GM23338 (cell line): Measurements from ENCODE around the gene DGKG. TPM values are rescaled to one million over a fixed set of nuclear protein-coding genes. Genes with fewer than 3 reads are reported as not detected.

Experiments used
- ATAC-seq: fragments of 200-7000 bp; cut with Tn5 transposase; 3 replicates; pipeline ENCODE4 v1.9.1; 2020
- DNase-seq: peaks from one replicate; pipeline ENCODE4 v3.0.0-alpha.2; 2015; ENCODE audit warnings: low spot score
- H2AFZ ChIP-seq: fragments of 200-600 bp; sonication (generic); 2 replicates; pipeline ENCODE4 v1.8.0; 2016; ENCODE audit warnings: antibody characterized with exemption, mild to moderate bottlenecking, moderate library complexity
- H3F3A ChIP-seq: fragments of 200-600 bp; sonication (generic); replicated peaks from 2 replicates; pipeline ENCODE4 v1.8.0; 2017; ENCODE audit warnings: antibody characterized with exemption, mixed run types, low read depth
- H3K27ac ChIP-seq: fragments of 200-600 bp; sonication (generic); 2 replicates; pipeline ENCODE4 v1.6.1; 2016; ENCODE audit warnings: low read depth
- H3K27me3 ChIP-seq: fragments of 200-600 bp; sonication (generic); 2 replicates; pipeline ENCODE4 v1.8.0; 2016; ENCODE audit warnings: mild to moderate bottlenecking, mixed run types, moderate library complexity; ENCODE audit not compliant: insufficient read depth
- H3K36me3 ChIP-seq: fragments of 200-600 bp; sonication (generic); 2 replicates; pipeline ENCODE4 v1.8.0; 2016; ENCODE audit warnings: mild to moderate bottlenecking; ENCODE audit not compliant: insufficient read depth
- H3K4me1 ChIP-seq: fragments of 200-600 bp; sonication (generic); 2 replicates; pipeline ENCODE4 v1.8.0; 2016; ENCODE audit warnings: mild to moderate bottlenecking, moderate library complexity; ENCODE audit not compliant: insufficient read depth
- H3K4me2 ChIP-seq: fragments of 200-600 bp; sonication (generic); 2 replicates; pipeline ENCODE4 v1.7.1; 2017; ENCODE audit warnings: mixed run types
- H3K4me3 ChIP-seq: fragments of 200-600 bp; sonication (generic); 2 replicates; pipeline ENCODE4 v1.6.1; 2016; ENCODE audit warnings: mixed run types
- H3K79me2 ChIP-seq: fragments of 200-600 bp; sonication (generic); replicated peaks from 2 replicates; pipeline ENCODE4 v1.8.0; 2017; ENCODE audit warnings: mild to moderate bottlenecking; ENCODE audit not compliant: insufficient read depth
- H3K9me2 ChIP-seq: fragments of 200-600 bp; sonication (generic); 2 replicates; pipeline ENCODE4 v1.8.0; 2017; ENCODE audit not compliant: insufficient read depth
- H4K20me1 ChIP-seq: fragments of 200-600 bp; sonication (generic); replicated peaks from 2 replicates; pipeline ENCODE4 v1.8.0; 2017; ENCODE audit warnings: mild to moderate bottlenecking; ENCODE audit not compliant: insufficient read depth
- H3K27ac Mint-ChIP-seq: 2 replicates; pipeline ENCODE4 v1.8.0; 2020; ENCODE audit warnings: inconsistent platforms, mild to moderate bottlenecking, moderate library complexity, mixed read lengths
- H3K27me3 Mint-ChIP-seq: 3 replicates; pipeline ENCODE4 v1.8.0; 2022; ENCODE audit warnings: low read depth, mild to moderate bottlenecking, moderate library complexity, mixed read lengths, inconsistent platforms; ENCODE audit not compliant: insufficient read depth, poor library complexity
- H3K36me3 Mint-ChIP-seq: 3 replicates; pipeline ENCODE4 v1.8.0; 2021; ENCODE audit warnings: low read depth, mild to moderate bottlenecking, inconsistent platforms, moderate library complexity, mixed read lengths
- H3K4me1 Mint-ChIP-seq: 3 replicates; pipeline ENCODE4 v1.8.0; 2020; ENCODE audit warnings: mild to moderate bottlenecking, inconsistent platforms, mixed read lengths
- H3K4me3 Mint-ChIP-seq: 3 replicates; pipeline ENCODE4 v1.8.0; 2021; ENCODE audit warnings: moderate library complexity, mild to moderate bottlenecking, inconsistent platforms, mixed read lengths
- H3K9me3 Mint-ChIP-seq: 3 replicates; pipeline ENCODE4 v1.8.0; 2020; ENCODE audit warnings: moderate library complexity, mild to moderate bottlenecking, inconsistent platforms, mixed read lengths
- CREB1 ChIP-seq: fragments of 250-450 bp; sonication (Bioruptor Pico); IDR thresholded peaks from 2 replicates; pipeline ENCODE4 v1.5.0; 2020; ENCODE audit warnings: low read depth, mild to moderate bottlenecking, moderate library complexity
- EZH2 ChIP-seq: fragments of 200-600 bp; sonication (generic); IDR thresholded peaks from one replicate; pipeline ENCODE4 v1.8.0; 2017; ENCODE audit warnings: antibody characterized with exemption, mild to moderate bottlenecking, low read depth; ENCODE audit not compliant: unreplicated experiment
- EZH2phosphoT487 ChIP-seq: fragments of 200-600 bp; sonication (generic); IDR thresholded peaks from one replicate; pipeline ENCODE4 v1.8.1; 2018; ENCODE audit warnings: antibody characterized with exemption; ENCODE audit not compliant: unreplicated experiment
- JUNB ChIP-seq: IDR thresholded peaks from one replicate; pipeline ENCODE4 v1.6.1; 2016; ENCODE audit warnings: antibody characterized with exemption; ENCODE audit not compliant: unreplicated experiment
- NANOG ChIP-seq: IDR thresholded peaks from 2 replicates; pipeline ENCODE4 v1.6.1; 2016; ENCODE audit warnings: antibody characterized with exemption, borderline replicate concordance
- POLR2AphosphoS5 ChIP-seq: IDR thresholded peaks from 2 replicates; pipeline ENCODE4 v1.6.1; 2016; ENCODE audit warnings: antibody characterized with exemption, low read depth
- STAT1 ChIP-seq: IDR thresholded peaks from one replicate; pipeline ENCODE4 v1.6.1; 2016; ENCODE audit warnings: antibody characterized with exemption; ENCODE audit not compliant: unreplicated experiment
- ZNF114 ChIP-seq: fragments of 250-450 bp; sonication (Bioruptor Pico); IDR thresholded peaks from 2 replicates; pipeline ENCODE4 v1.5.0; 2020; ENCODE audit warnings: mild to moderate bottlenecking, moderate library complexity
- ZNF331 ChIP-seq: fragments of 250-450 bp; sonication (Bioruptor Pico); IDR thresholded peaks from 2 replicates; pipeline ENCODE4 v1.5.0; 2020; ENCODE audit warnings: low read depth, mild to moderate bottlenecking, moderate library complexity
- polyA plus RNA-seq: library from polyadenylated mRNA; unstranded; fragments of >200 nt; fragmentation: Nextera tagmentation; extraction: Ambion mirVana; gene quantifications from 2 replicates; pipeline ENCODE4 v1.2.1, GENCODE V29; 2016
- total RNA-seq: library from RNA; depleted of rRNA; stranded (reverse); fragments of >200 nt; shearing (Covaris generic); gene quantifications from 2 replicates; pipeline ENCODE4 v1.2.3, GENCODE V29; 2014
- TF ChIP-seq, protein P1 (sequence below): fragments of 250-450 bp; sonication (Bioruptor Pico); IDR thresholded peaks from 2 replicates; pipeline ENCODE4 v1.5.0; 2020; ENCODE audit warnings: mild to moderate bottlenecking, moderate library complexity
- TF ChIP-seq, protein P2 (sequence below): IDR thresholded peaks from 2 replicates; pipeline ENCODE4 v1.6.1; 2016; ENCODE audit warnings: antibody characterized with exemption
- TF ChIP-seq, protein P3 (sequence below), 2 experiments: fragments of 200-600 bp in 1 of 2; sonication (generic) in 1 of 2; conservative IDR thresholded peaks; 2 replicates each; pipeline versions ENCODE4 v1.5.1 to v1.6.1; 2016 to 2017; ENCODE audit warnings: antibody characterized with exemption in 2 of 2, low read depth in 2 of 2, mild to moderate bottlenecking in 2 of 2, moderate library complexity in 1 of 2
- TF ChIP-seq, protein P4 (sequence below): IDR thresholded peaks from one replicate; pipeline ENCODE4 v1.6.1; 2018; ENCODE audit warnings: antibody characterized with exemption; ENCODE audit not compliant: unreplicated experiment

DGKG gene
- total and polyA plus RNA-seq, 2 experiments from 2014 or later, result 0.14 to 0.31 TPM

DNA sequence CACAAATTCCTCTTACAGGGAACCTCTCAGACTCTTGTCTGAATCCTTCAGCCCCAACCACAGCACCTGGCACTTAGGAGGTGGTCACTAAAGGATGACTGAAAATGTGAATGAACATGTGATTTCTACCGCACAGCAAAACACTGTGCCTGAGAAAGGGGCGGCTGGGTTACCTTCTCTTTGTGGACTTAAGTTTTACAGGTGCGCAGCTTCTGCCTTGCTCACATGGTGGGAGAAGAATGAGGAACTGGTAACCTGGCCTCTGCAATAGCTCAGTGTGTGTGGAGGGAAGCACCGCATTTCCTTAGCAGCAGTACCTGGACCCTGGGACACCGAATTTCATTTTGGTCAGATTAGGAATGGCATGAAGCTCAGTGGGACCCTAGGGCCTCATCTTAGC, 243.3 kb downstream of the DGKG start:
- no peaks in the 10 kb centered on the region for H3K36me3 ChIP-seq
- TF ChIP-seq, protein P1, sequence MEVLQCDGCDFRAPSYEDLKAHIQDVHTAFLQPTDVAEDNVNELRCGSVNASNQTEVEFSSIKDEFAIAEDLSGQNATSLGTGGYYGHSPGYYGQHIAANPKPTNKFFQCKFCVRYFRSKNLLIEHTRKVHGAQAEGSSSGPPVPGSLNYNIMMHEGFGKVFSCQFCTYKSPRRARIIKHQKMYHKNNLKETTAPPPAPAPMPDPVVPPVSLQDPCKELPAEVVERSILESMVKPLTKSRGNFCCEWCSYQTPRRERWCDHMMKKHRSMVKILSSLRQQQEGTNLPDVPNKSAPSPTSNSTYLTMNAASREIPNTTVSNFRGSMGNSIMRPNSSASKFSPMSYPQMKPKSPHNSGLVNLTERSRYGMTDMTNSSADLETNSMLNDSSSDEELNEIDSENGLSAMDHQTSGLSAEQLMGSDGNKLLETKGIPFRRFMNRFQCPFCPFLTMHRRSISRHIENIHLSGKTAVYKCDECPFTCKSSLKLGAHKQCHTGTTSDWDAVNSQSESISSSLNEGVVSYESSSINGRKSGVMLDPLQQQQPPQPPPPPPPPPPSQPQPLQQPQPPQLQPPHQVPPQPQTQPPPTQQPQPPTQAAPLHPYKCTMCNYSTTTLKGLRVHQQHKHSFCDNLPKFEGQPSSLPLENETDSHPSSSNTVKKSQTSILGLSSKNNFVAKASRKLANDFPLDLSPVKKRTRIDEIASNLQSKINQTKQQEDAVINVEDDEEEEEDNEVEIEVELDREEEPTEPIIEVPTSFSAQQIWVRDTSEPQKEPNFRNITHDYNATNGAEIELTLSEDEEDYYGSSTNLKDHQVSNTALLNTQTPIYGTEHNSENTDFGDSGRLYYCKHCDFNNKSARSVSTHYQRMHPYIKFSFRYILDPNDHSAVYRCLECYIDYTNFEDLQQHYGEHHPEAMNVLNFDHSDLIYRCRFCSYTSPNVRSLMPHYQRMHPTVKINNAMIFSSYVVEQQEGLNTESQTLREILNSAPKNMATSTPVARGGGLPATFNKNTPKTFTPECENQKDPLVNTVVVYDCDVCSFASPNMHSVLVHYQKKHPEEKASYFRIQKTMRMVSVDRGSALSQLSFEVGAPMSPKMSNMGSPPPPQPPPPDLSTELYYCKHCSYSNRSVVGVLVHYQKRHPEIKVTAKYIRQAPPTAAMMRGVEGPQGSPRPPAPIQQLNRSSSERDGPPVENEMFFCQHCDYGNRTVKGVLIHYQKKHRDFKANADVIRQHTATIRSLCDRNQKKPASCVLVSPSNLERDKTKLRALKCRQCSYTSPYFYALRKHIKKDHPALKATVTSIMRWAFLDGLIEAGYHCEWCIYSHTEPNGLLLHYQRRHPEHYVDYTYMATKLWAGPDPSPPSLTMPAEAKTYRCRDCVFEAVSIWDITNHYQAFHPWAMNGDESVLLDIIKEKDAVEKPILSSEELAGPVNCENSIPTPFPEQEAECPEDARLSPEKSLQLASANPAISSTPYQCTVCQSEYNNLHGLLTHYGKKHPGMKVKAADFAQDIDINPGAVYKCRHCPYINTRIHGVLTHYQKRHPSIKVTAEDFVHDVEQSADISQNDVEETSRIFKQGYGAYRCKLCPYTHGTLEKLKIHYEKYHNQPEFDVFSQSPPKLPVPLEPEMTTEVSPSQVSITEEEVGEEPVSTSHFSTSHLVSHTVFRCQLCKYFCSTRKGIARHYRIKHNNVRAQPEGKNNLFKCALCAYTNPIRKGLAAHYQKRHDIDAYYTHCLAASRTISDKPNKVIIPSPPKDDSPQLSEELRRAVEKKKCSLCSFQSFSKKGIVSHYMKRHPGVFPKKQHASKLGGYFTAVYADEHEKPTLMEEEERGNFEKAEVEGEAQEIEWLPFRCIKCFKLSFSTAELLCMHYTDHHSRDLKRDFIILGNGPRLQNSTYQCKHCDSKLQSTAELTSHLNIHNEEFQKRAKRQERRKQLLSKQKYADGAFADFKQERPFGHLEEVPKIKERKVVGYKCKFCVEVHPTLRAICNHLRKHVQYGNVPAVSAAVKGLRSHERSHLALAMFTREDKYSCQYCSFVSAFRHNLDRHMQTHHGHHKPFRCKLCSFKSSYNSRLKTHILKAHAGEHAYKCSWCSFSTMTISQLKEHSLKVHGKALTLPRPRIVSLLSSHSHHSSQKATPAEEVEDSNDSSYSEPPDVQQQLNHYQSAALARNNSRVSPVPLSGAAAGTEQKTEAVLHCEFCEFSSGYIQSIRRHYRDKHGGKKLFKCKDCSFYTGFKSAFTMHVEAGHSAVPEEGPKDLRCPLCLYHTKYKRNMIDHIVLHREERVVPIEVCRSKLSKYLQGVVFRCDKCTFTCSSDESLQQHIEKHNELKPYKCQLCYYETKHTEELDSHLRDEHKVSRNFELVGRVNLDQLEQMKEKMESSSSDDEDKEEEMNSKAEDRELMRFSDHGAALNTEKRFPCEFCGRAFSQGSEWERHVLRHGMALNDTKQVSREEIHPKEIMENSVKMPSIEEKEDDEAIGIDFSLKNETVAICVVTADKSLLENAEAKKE (CRISPR knock-in tag), result no peak
- no peak for TF ChIP-seq EZH2phosphoT487
- TF ChIP-seq POLR2AphosphoS5, result no peak
- no peak for TF ChIP-seq EZH2
- TF ChIP-seq NANOG, result no peak
- TF ChIP-seq, protein P2, sequence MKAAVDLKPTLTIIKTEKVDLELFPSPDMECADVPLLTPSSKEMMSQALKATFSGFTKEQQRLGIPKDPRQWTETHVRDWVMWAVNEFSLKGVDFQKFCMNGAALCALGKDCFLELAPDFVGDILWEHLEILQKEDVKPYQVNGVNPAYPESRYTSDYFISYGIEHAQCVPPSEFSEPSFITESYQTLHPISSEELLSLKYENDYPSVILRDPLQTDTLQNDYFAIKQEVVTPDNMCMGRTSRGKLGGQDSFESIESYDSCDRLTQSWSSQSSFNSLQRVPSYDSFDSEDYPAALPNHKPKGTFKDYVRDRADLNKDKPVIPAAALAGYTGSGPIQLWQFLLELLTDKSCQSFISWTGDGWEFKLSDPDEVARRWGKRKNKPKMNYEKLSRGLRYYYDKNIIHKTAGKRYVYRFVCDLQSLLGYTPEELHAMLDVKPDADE, result no peak
- no peak for TF ChIP-seq CREB1 (CRISPR knock-in tag)
- TF ChIP-seq, protein P3, sequence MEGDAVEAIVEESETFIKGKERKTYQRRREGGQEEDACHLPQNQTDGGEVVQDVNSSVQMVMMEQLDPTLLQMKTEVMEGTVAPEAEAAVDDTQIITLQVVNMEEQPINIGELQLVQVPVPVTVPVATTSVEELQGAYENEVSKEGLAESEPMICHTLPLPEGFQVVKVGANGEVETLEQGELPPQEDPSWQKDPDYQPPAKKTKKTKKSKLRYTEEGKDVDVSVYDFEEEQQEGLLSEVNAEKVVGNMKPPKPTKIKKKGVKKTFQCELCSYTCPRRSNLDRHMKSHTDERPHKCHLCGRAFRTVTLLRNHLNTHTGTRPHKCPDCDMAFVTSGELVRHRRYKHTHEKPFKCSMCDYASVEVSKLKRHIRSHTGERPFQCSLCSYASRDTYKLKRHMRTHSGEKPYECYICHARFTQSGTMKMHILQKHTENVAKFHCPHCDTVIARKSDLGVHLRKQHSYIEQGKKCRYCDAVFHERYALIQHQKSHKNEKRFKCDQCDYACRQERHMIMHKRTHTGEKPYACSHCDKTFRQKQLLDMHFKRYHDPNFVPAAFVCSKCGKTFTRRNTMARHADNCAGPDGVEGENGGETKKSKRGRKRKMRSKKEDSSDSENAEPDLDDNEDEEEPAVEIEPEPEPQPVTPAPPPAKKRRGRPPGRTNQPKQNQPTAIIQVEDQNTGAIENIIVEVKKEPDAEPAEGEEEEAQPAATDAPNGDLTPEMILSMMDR (conservative IDR thresholded peaks at IDR 0.05; ENCODE audit: low read depth in 2 of 2), result no peak
- TF ChIP-seq ZNF114 (CRISPR knock-in tag), result no peak
- TF ChIP-seq, protein P4, sequence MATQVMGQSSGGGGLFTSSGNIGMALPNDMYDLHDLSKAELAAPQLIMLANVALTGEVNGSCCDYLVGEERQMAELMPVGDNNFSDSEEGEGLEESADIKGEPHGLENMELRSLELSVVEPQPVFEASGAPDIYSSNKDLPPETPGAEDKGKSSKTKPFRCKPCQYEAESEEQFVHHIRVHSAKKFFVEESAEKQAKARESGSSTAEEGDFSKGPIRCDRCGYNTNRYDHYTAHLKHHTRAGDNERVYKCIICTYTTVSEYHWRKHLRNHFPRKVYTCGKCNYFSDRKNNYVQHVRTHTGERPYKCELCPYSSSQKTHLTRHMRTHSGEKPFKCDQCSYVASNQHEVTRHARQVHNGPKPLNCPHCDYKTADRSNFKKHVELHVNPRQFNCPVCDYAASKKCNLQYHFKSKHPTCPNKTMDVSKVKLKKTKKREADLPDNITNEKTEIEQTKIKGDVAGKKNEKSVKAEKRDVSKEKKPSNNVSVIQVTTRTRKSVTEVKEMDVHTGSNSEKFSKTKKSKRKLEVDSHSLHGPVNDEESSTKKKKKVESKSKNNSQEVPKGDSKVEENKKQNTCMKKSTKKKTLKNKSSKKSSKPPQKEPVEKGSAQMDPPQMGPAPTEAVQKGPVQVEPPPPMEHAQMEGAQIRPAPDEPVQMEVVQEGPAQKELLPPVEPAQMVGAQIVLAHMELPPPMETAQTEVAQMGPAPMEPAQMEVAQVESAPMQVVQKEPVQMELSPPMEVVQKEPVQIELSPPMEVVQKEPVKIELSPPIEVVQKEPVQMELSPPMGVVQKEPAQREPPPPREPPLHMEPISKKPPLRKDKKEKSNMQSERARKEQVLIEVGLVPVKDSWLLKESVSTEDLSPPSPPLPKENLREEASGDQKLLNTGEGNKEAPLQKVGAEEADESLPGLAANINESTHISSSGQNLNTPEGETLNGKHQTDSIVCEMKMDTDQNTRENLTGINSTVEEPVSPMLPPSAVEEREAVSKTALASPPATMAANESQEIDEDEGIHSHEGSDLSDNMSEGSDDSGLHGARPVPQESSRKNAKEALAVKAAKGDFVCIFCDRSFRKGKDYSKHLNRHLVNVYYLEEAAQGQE, result no peak
- no peak for TF ChIP-seq STAT1
- no peak for TF ChIP-seq ZNF331 (CRISPR knock-in tag)
- TF ChIP-seq JUNB, result no peak
- H4K20me1 ChIP-seq, result no peaks in the 10 kb centered on the region
- H3K27ac Mint-ChIP-seq, result no peak overlapping the region
- no peak overlapping the region for H2AFZ ChIP-seq
- no peaks in the 10 kb centered on the region for H3F3A ChIP-seq
- DNase-seq (no peak), ATAC-seq (no peak)
- no peak overlapping the region for H3K4me2 ChIP-seq
- H3K4me3 Mint-ChIP-seq, result no peak overlapping the region
- H3K4me1 ChIP-seq, result peaks cover 38% of the 10 kb centered on the region
- H3K36me3 Mint-ChIP-seq, result no peaks in the 10 kb centered on the region
- peaks cover 21% of the 10 kb centered on the region for H3K27me3 Mint-ChIP-seq
- peaks cover 28% of the 10 kb centered on the region for H3K27me3 ChIP-seq
- H3K9me3 Mint-ChIP-seq, result no peaks in the 10 kb centered on the region
- H3K79me2 ChIP-seq, result no peaks in the 10 kb centered on the region
- H3K27ac ChIP-seq, result no peak overlapping the region
- H3K9me2 ChIP-seq, result no peaks in the 10 kb centered on the region
- H3K4me1 Mint-ChIP-seq, result peaks cover 49% of the 10 kb centered on the region
- H3K4me3 ChIP-seq, result no peak overlapping the region
